ENCODE data around the gene DRC7. TPM values are rescaled to one million over a fixed set of nuclear protein-coding genes. Genes with fewer than 3 reads are reported as not detected.

Gene DRC7
- total RNA-seq, 2 experiments from 2014 or later = not detected

DNA sequence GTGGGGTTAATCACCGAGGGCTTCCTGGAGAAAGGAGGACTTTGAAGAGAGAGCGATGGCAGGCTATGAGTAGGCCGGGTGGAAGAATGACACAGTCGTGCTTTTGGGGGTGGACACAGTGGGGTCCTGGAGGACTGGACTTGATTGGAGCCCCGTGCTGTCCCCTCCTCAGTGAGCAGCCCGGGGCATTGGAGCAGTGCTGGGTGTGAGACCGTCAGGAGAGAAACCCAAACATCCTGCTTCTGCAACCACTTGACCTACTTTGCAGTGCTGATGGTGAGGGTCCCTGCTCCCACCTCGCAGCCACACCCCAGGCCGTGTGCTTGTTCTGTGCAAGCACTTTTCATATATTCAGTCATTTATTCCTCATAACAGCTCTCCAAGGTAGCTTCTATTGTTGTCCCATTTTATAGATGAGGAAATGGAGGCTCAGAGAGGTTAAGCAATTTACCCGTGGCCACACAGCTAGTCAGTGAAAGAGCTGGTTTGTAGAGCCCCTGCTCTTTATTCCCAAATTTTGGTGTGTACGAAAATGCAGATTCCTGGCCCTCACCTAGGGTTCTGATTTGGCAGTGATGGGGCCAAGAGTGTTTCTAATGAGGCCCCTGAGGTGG is 38.2 kb upstream of the DRC7 start:
- no peaks in the 10 kb centered on the region for H3K9me3 Mint-ChIP-seq
- H3K27ac Mint-ChIP-seq = no peak overlapping the region
- no peak for DNase-seq
- H3K27me3 Mint-ChIP-seq = no peaks in the 10 kb centered on the region
- H3K36me3 Mint-ChIP-seq = no peaks in the 10 kb centered on the region
- H3K4me3 Mint-ChIP-seq = no peak overlapping the region
- peaks cover 5% of the 10 kb centered on the region for H3K4me1 Mint-ChIP-seq

DNA sequence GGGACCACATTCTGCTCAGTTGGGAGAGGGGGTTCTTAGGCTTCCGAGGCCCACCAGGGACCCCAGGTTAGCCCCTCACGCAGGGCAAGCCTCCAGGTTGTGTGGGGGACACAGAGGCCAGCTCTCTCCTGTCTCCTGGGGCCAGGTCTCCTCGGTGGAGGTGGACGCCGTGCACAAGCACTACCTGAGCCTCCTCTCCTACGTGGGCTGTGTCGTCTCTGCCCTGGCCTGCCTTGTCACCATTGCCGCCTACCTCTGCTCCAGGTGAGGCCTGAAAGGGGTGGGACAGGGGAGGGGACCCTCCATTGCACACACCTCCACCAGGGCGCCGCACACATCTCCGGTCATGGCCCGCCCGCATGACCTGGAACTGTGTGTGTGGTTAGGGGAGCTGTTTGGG is 37.4 kb upstream of the DRC7 start:
- Mint-ChIP-seq H3K36me3 (no peaks in the 10 kb centered on the region), H3K4me3 (no peak overlapping the region), H3K4me1 (no peaks in the 10 kb centered on the region), H3K9me3 (no peaks in the 10 kb centered on the region), H3K27me3 (no peaks in the 10 kb centered on the region), H3K27ac (no peak overlapping the region)
- no peak for DNase-seq

DNA sequence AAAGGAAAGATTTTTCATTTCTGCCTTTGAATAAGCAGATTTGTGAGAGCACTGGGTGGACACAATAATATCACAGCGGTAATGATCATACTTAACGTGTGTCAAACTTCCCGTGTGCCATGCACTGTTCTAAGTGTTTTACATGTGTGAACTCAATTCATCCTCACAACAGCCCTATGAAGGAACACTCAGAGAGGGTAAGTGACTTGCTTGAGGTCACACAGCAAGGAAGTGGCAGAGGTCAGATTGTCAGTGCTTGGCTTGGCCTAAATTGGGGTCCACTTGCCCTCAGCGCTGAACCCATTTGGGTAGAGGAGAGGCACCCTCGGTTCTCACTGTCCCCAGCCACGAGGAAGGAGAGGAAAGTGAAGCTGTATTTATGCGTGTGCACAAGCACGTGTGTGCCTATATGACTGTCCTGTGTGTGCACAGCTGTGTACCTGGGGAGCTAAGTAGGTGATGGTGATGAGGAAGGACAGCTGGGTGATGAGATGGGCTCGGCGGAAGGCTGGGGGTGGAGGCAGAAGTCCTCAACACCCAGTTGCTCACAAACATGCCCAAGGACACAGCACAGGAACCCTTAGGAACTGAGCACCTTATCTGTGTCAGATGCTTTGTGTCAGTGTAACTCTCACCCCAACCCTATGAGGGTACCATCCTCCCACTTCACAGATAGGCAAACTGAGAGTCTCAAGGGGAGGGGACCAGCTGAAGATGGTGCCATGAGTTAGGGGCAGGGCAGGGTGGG is 36.3 kb upstream of the DRC7 start:
- Mint-ChIP-seq H3K27ac (no peak overlapping the region), H3K27me3 (no peaks in the 10 kb centered on the region), H3K4me1 (no peaks in the 10 kb centered on the region), H3K36me3 (no peaks in the 10 kb centered on the region), H3K4me3 (no peak overlapping the region), H3K9me3 (no peaks in the 10 kb centered on the region)
- no peak for DNase-seq

DNA sequence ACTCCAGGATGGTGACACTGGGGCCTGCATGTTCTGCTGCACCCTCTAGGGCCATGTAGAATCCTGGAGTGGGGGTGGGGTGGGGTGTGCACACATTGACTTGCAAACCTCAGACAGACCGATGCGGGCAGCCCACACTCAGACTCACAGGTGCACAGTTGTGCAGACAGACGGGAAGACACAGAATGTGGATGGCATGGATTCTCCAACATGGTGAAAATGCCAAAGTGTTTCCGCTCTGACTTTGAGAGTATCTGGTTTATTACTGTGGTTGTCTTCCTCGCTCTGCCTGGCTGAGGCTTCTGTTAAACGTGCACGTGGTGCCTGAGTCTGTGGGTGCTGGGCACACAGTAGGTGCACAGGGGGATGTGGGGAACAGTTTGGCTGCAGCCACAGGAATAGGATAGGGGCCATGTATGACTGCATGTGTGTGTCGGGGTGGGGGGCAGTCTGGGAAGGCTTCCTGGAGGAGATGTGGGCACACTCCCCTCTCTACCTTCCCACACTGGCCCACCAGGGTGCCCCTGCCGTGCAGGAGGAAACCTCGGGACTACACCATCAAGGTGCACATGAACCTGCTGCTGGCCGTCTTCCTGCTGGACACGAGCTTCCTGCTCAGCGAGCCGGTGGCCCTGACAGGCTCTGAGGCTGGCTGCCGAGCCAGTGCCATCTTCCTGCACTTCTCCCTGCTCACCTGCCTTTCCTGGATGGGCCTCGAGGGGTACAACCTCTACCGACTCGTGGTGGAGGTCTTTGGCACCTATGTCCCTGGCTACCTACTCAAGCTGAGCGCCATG is 35.5 kb upstream of the DRC7 start:
- Mint-ChIP-seq H3K27me3 (no peaks in the 10 kb centered on the region), H3K4me3 (no peak overlapping the region)

DNA sequence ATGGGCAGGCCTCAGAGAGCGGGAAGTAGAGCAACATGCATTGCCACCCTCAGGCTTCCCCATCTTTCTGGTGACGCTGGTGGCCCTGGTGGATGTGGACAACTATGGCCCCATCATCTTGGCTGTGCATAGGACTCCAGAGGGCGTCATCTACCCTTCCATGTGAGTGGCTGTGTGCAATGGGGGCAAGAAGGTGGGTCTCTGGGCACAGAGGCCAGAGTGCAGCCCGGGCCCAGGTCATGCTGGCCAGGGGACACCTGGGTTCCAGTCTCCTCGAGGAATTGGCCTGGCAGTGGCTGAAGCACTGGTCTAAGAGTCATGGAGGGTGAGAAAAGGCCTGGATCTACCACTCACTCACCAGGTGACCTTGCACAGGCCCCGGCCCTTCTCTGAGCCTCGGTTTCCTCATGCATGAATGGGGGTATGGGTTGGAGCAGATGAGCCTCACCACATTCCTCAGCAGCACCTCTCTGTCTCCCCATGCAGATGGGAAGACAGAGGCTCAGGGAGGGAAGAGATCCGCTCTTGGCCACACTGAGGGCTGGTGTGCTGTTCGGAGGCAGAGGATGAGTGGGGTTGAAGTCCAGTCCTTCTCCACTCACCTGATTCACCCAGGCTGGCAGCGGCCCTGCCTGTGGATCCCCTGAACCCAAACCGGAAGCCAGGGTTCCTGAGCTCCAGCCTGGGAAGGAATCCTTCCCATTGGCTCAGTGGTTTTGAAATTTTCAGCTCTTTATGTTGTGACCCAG is 33.7 kb upstream of the DRC7 start:
- Mint-ChIP-seq H3K27me3 (no peaks in the 10 kb centered on the region), H3K27ac (no peak overlapping the region), H3K4me3 (no peak overlapping the region), H3K4me1 (no peaks in the 10 kb centered on the region), H3K36me3 (no peaks in the 10 kb centered on the region), H3K9me3 (no peaks in the 10 kb centered on the region)
- no peak for DNase-seq

More for the DNA sequence above, 35.5 kb upstream of the DRC7 start:
- no peak for DNase-seq
- no peak overlapping the region for H3K27ac Mint-ChIP-seq
- H3K36me3 Mint-ChIP-seq = no peaks in the 10 kb centered on the region
- H3K4me1 Mint-ChIP-seq = no peaks in the 10 kb centered on the region
- H3K9me3 Mint-ChIP-seq = no peaks in the 10 kb centered on the region

DNA sequence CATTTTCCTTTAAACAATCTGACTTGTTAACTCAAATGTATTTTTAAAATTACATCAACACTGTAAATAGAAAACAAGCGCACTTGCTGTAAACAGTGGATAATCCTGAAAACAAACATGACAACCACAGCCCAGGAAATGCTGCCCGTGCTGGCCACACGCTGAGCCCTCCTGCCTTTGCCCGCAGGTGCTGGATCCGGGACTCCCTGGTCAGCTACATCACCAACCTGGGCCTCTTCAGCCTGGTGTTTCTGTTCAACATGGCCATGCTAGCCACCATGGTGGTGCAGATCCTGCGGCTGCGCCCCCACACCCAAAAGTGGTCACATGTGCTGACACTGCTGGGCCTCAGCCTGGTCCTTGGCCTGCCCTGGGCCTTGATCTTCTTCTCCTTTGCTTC is 33.1 kb upstream of the DRC7 start:
- no peak overlapping the region for H3K4me3 Mint-ChIP-seq
- H3K4me1 Mint-ChIP-seq = no peaks in the 10 kb centered on the region
- H3K9me3 Mint-ChIP-seq = no peaks in the 10 kb centered on the region
- no peaks in the 10 kb centered on the region for H3K27me3 Mint-ChIP-seq
- DNase-seq = no peak
- H3K27ac Mint-ChIP-seq = no peak overlapping the region
- H3K36me3 Mint-ChIP-seq = no peaks in the 10 kb centered on the region

DNA sequence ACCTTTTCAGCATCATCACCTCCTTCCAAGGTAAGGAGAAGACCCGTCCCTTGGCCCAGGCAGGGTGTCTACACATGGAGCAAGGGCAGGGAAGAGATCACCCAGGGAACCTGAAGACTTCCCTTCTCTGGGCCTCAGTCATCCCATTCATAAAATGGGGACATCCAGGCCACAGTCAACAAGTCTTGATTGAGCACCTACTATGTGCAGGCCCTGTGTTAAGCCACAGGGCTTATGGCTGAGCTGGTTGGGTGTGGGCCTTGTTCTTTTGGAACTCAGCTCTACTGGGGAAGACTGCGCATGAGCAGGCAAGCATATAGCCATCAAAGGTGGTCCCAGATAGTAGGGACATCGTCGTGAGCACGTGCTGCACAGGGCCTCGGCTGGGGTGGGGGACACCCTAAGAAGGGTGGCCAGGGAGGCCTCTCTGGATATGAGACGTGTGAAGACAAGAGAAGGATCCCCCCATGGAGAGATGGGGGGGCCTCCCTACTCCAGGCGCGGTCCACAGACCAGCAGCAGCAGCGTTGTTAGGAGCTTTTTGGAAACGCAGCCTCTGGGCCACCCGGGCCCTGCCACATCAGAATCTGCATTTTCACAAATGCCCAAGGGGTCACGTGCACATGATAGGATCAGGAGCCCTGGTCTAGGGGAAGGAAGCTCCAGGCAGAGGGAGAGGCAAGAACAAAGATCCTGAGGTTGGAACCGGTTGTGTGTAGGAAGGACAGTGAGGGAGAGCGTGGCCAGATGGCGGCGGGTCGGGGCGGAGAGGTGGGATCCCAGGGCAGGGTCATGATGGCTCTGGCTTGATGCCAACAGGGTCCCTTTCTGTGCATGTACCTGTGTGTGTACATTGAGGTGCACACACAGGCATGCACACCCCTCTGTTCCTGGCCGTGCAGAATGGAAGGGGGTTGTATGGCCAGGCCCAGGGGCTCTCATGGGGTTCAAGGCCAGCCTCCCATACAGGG is 32.4 kb upstream of the DRC7 start:
- Mint-ChIP-seq H3K4me1 (no peaks in the 10 kb centered on the region), H3K27me3 (no peaks in the 10 kb centered on the region), H3K4me3 (no peak overlapping the region), H3K9me3 (no peaks in the 10 kb centered on the region), H3K36me3 (no peaks in the 10 kb centered on the region), H3K27ac (no peak overlapping the region)
- DNase-seq = no peak

DNA sequence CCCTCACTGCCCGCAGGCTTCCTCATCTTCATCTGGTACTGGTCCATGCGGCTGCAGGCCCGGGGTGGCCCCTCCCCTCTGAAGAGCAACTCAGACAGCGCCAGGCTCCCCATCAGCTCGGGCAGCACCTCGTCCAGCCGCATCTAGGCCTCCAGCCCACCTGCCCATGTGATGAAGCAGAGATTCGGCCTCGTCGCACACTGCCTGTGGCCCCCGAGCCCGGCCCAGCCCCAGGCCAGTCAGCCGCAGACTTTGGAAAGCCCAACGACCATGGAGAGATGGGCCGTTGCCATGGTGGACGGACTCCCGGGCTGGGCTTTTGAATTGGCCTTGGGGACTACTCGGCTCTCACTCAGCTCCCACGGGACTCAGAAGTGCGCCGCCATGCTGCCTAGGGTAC is 31.2 kb upstream of the DRC7 start:
- no peaks in the 10 kb centered on the region for H3K9me3 Mint-ChIP-seq
- no peaks in the 10 kb centered on the region for H3K4me1 Mint-ChIP-seq
- DNase-seq = no peak

DNA sequence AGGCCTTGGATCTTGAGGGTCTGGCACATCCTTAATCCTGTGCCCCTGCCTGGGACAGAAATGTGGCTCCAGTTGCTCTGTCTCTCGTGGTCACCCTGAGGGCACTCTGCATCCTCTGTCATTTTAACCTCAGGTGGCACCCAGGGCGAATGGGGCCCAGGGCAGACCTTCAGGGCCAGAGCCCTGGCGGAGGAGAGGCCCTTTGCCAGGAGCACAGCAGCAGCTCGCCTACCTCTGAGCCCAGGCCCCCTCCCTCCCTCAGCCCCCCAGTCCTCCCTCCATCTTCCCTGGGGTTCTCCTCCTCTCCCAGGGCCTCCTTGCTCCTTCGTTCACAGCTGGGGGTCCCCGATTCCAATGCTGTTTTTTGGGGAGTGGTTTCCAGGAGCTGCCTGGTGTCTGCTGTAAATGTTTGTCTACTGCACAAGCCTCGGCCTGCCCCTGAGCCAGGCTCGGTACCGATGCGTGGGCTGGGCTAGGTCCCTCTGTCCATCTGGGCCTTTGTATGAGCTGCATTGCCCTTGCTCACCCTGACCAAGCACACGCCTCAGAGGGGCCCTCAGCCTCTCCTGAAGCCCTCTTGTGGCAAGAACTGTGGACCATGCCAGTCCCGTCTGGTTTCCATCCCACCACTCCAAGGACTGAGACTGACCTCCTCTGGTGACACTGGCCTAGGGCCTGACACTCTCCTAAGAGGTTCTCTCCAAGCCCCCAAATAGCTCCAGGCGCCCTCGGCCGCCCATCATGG is 30.5 kb upstream of the DRC7 start:
- DNase-seq = no peak
- no peaks in the 10 kb centered on the region for H3K4me1 Mint-ChIP-seq
- H3K4me3 Mint-ChIP-seq = no peak overlapping the region
- H3K36me3 Mint-ChIP-seq = no peaks in the 10 kb centered on the region
- no peaks in the 10 kb centered on the region for H3K9me3 Mint-ChIP-seq
- H3K27ac Mint-ChIP-seq = no peak overlapping the region
- H3K27me3 Mint-ChIP-seq = no peaks in the 10 kb centered on the region

More for the DNA sequence above, 31.2 kb upstream of the DRC7 start:
- Mint-ChIP-seq H3K36me3 (no peaks in the 10 kb centered on the region), H3K4me3 (no peak overlapping the region), H3K27me3 (no peaks in the 10 kb centered on the region), H3K27ac (no peak overlapping the region)

DNA sequence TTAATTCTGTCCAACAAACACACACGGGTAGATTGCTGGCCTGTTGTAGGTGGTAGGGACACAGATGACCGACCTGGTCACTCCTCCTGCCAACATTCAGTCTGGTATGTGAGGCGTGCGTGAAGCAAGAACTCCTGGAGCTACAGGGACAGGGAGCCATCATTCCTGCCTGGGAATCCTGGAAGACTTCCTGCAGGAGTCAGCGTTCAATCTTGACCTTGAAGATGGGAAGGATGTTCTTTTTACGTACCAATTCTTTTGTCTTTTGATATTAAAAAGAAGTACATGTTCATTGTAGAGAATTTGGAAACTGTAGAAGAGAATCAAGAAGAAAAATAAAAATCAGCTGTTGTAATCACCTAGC is 30.0 kb upstream of the DRC7 start:
- Mint-ChIP-seq H3K4me1 (no peaks in the 10 kb centered on the region), H3K36me3 (no peaks in the 10 kb centered on the region)
- DNase-seq = no peak

DNA sequence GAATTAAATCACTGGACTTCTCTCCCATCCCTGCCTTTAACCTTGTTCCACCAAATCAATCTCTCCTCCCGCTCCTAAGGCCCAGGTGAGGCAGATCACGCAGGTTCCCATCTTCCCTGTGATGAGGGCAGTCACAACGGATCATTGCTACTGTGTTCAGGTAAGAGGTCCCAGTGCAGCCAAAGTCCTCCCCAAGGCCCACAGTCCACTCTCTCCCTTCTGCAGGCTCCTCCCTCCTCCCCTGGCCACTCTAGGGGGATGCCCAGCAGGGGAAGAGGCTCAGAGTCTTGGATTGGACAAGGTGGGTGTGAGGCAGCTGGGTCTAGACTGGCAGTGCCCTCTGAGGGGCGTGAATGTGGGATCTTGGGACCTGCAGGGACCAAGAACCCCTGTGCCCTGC is 29.1 kb upstream of the DRC7 start:
- no peak for DNase-seq
- H3K27me3 Mint-ChIP-seq = no peaks in the 10 kb centered on the region
- H3K27ac Mint-ChIP-seq = no peak overlapping the region
- no peaks in the 10 kb centered on the region for H3K4me1 Mint-ChIP-seq
- no peaks in the 10 kb centered on the region for H3K9me3 Mint-ChIP-seq
- no peak overlapping the region for H3K4me3 Mint-ChIP-seq
- H3K36me3 Mint-ChIP-seq = no peaks in the 10 kb centered on the region

More for the DNA sequence above, 30.0 kb upstream of the DRC7 start:
- H3K4me3 Mint-ChIP-seq = no peak overlapping the region
- H3K27me3 Mint-ChIP-seq = no peaks in the 10 kb centered on the region
- no peaks in the 10 kb centered on the region for H3K9me3 Mint-ChIP-seq
- no peak overlapping the region for H3K27ac Mint-ChIP-seq

DNA sequence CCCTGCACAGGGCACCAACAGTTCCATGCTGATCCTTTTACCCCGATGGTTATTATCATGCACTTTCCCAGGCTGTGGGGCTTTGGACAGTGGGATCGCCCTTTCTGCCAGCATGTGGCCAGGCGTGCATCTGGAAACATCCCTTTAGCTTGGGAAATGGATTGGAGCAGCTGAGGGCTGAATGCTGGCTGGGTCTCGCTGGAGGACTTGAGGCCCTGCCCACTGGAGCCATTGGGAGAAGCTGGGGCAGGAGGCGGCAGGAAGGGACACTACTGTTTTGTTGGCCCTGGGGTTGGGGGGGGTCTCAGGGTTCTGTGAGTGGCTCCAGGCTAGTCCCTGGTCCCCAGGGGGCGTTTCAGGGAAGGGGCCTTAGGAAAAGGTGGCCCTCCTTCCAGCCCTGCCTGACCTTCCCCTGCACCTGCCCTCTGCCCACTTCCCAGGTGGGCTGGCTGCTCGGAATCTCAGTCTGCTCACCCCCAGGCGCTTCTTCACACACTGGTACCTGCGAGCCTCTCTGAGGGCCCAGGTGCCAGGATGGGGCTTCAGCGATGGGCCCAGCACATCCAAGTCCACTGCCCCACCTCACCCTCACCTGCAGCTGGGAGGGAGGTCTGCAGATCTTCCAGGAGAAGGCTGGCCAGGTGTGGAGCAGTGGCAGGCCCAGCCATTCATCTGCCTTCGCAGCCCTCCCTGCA is 28.1 kb upstream of the DRC7 start:
- no peaks in the 10 kb centered on the region for H3K9me3 Mint-ChIP-seq
- no peak overlapping the region for H3K27ac Mint-ChIP-seq
- H3K27me3 Mint-ChIP-seq = peaks cover 4% of the 10 kb centered on the region
- DNase-seq = no peak
- no peaks in the 10 kb centered on the region for H3K36me3 Mint-ChIP-seq
- no peak overlapping the region for H3K4me3 Mint-ChIP-seq
- no peaks in the 10 kb centered on the region for H3K4me1 Mint-ChIP-seq

DNA sequence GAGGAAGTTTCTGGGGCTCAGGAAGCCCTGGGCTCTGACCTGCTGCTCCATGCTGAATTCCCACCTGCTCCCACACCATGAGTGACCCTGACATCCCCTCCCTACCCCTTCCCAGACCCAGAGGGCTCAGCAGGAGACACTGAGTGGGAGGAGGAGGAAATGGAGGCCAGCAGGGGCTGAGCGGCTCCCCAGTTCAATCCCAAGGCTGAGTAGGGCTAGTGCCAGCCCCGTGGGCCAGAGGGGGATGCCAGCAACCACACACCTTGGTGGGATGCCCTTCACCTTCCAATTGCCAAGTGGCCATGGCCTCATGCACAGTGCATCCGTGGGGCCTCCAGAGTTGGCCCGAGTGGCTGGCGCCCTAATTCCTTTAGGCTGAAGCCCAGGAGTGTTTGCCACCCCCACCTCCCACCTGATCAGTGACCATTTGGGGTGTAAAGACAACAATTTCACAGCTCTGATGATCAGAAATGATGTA is 27.5 kb upstream of the DRC7 start:
- no peaks in the 10 kb centered on the region for H3K4me1 Mint-ChIP-seq
- DNase-seq = no peak
- no peak overlapping the region for H3K27ac Mint-ChIP-seq
- no peaks in the 10 kb centered on the region for H3K36me3 Mint-ChIP-seq
- H3K9me3 Mint-ChIP-seq = no peaks in the 10 kb centered on the region
- no peak overlapping the region for H3K4me3 Mint-ChIP-seq
- peaks cover 4% of the 10 kb centered on the region for H3K27me3 Mint-ChIP-seq

Measured in activated naive CD8-positive, alpha-beta T cell treated with anti-CD3 and anti-CD28 coated beads for 36 hours (primary cell).